ENCODE measurements around the gene TCP11L2. TPM values are rescaled to one million over a fixed set of nuclear protein-coding genes. Genes with fewer than 3 reads are reported as not detected.

TCP11L2 gene
- total and polyA plus RNA-seq, 2 of the 4 experiments (the other 2 are of a cell fraction) = 7.3 to 32.8 TPM

GRCh38 chr12:106281056-106281782 is 21.3 kb upstream of the TCP11L2 start:
- no peak overlapping the region for H3K4ac ChIP-seq (ENCODE audit: low read depth, low read length)
- dilution Hi-C loops (cut with HindIII; ENCODE audit: low sequenced_read_pairs, unreplicated experiment) = no loop called here
- ATAC-seq (ENCODE audit: low read depth) (no peak), DNase-seq (no peak)
- in situ Hi-C loops (cut with MboI; ENCODE audit: low sequenced_read_pairs) = no loop called here
- H2BK120ac ChIP-seq (ENCODE audit: low read depth, low read length) = no peak overlapping the region
- no peak overlapping the region for H4K91ac ChIP-seq (ENCODE audit: insufficient read depth, low read depth, low read length)
- TF ChIP-seq, protein P1, sequence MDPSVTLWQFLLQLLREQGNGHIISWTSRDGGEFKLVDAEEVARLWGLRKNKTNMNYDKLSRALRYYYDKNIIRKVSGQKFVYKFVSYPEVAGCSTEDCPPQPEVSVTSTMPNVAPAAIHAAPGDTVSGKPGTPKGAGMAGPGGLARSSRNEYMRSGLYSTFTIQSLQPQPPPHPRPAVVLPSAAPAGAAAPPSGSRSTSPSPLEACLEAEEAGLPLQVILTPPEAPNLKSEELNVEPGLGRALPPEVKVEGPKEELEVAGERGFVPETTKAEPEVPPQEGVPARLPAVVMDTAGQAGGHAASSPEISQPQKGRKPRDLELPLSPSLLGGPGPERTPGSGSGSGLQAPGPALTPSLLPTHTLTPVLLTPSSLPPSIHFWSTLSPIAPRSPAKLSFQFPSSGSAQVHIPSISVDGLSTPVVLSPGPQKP (IDR thresholded peaks at IDR 0.05; ENCODE audit: borderline replicate concordance, low read depth, low read length) = no peak
- TF ChIP-seq BHLHE40 (IDR thresholded peaks at IDR 0.05; ENCODE audit: low read depth, low read length) (no peak), RAD21 (IDR thresholded peaks at IDR 0.05; ENCODE audit: low read length) (no peak), NFE2L2 (IDR thresholded peaks at IDR 0.05; ENCODE audit: low read depth, low read length) (no peak), FOS (IDR thresholded peaks at IDR 0.05; ENCODE audit: low read depth, low read length) (no peak), CEBPB (IDR thresholded peaks at IDR 0.05; ENCODE audit: low read depth, low read length) (no peak), SMC3 (IDR thresholded peaks at IDR 0.05; ENCODE audit: low read depth, low read length) (no peak), USF2 (IDR thresholded peaks at IDR 0.05; ENCODE audit: low read depth, low read length) (no peak), MAZ (IDR thresholded peaks at IDR 0.05; ENCODE audit: borderline replicate concordance, low read depth, low read length) (no peak), CHD1 (IDR thresholded peaks at IDR 0.05; ENCODE audit: low read depth, low read length) (no peak), RCOR1 (IDR thresholded peaks at IDR 0.05; ENCODE audit: insufficient replicate concordance, low read length) (no peak), CTCF (conservative IDR thresholded peaks at IDR 0.05; ENCODE audit: low read depth, low read length) (no peak), MAFK (IDR thresholded peaks at IDR 0.05; ENCODE audit: low read depth, low read length) (no peak), MXI1 (IDR thresholded peaks at IDR 0.05; ENCODE audit: borderline replicate concordance, low read depth, low read length) (no peak)
- H3K79me1 ChIP-seq (ENCODE audit: low read depth in 1 of 2, low read length in 2 of 2) = no peaks in the 10 kb centered on the region
- no peak overlapping the region for H2AK5ac ChIP-seq (ENCODE audit: low read depth, low read length)
- peaks cover 6% of the 10 kb centered on the region for H3K9me3 ChIP-seq (ENCODE audit: control insufficient read depth, insufficient read depth, low read length)
- H3K18ac ChIP-seq (ENCODE audit: low read depth, low read length) = no peak overlapping the region
- H3K36me3 ChIP-seq (ENCODE audit: control insufficient read depth, insufficient read depth, low read length) = no peaks in the 10 kb centered on the region
- no peak overlapping the region for H3K56ac ChIP-seq (ENCODE audit: extremely low read depth, insufficient read depth, low read length)
- intact Hi-C loops (cut with micrococcal nuclease) = no loop called here
- whole genome bisulfite sequencing, 2 experiments (ENCODE audit: extremely low coverage in 2 of 2, insufficient read length in 1 of 2) = no CpG with 5 or more reads among the region's 3 CpGs
- POLR2A ChIA-PET (ENCODE audit: unreplicated experiment) = no interaction called here
- H3K23ac ChIP-seq (ENCODE audit: low read depth, low read length) = no peak overlapping the region
- H3K9ac ChIP-seq (ENCODE audit: low read depth, low read length) = no peak overlapping the region
- peaks cover 4% of the 10 kb centered on the region for H3K9me1 ChIP-seq (ENCODE audit: insufficient read depth, low read length)
- H3K4me3 ChIP-seq (ENCODE audit: insufficient read depth, low read depth, low read length) = no peak overlapping the region
- H3K14ac ChIP-seq (replicated peaks; ENCODE audit: low read depth, low read length) = no peak overlapping the region
- H3K4me2 ChIP-seq (ENCODE audit: low read depth, low read length) = no peak overlapping the region
- H2BK15ac ChIP-seq (ENCODE audit: low read depth, low read length) = no peak overlapping the region
- H4K8ac ChIP-seq (ENCODE audit: low read depth in 2 of 2, low read length in 2 of 2) = no peak overlapping the region
- H3K27ac ChIP-seq (ENCODE audit: insufficient read depth, low read length) = no peak overlapping the region
- no peak overlapping the region for H4K5ac ChIP-seq (ENCODE audit: low read depth, low read length)
- no peak overlapping the region for H2BK5ac ChIP-seq (ENCODE audit: low read depth, low read length, poor library complexity, severe bottlenecking)
- H2AFZ ChIP-seq (replicated peaks; ENCODE audit: low read length, poor library complexity) = no peak overlapping the region
- H3K27me3 ChIP-seq (ENCODE audit: control insufficient read depth, insufficient read depth, low read length) = peaks cover 12% of the 10 kb centered on the region
- no peaks in the 10 kb centered on the region for H4K20me1 ChIP-seq (ENCODE audit: insufficient read depth, low read length)
- H2BK20ac ChIP-seq (ENCODE audit: low read depth, low read length) = no peak overlapping the region
- CTCF ChIA-PET = interaction anchor here (1.9 kb wide), 1 partner anchor 54 kb away, joined by 8 read pairs; no protein-coding TSS in a partner anchor
- H3K4me1 ChIP-seq (ENCODE audit: control insufficient read depth, insufficient read depth, low read length) = no peaks in the 10 kb centered on the region
- BruUV-seq (replicated peaks) = no TSS peak
- H2AK9ac ChIP-seq (replicated peaks; ENCODE audit: low read depth, low read length, poor library complexity) = no peak overlapping the region

All from IMR-90 (cell line).